ENCODE results near the gene TAC4. TPM values are rescaled to one million over a fixed set of nuclear protein-coding genes. Genes with fewer than 3 reads are reported as not detected.
"Not testable (repeated sequence)": the region's sequence is repeated elsewhere in the genome, so short reads cannot be mapped to it uniquely, and the experiment has no call there.

TAC4 gene
- total RNA-seq, 4 donors from 2014 or later = not detected

DNA sequence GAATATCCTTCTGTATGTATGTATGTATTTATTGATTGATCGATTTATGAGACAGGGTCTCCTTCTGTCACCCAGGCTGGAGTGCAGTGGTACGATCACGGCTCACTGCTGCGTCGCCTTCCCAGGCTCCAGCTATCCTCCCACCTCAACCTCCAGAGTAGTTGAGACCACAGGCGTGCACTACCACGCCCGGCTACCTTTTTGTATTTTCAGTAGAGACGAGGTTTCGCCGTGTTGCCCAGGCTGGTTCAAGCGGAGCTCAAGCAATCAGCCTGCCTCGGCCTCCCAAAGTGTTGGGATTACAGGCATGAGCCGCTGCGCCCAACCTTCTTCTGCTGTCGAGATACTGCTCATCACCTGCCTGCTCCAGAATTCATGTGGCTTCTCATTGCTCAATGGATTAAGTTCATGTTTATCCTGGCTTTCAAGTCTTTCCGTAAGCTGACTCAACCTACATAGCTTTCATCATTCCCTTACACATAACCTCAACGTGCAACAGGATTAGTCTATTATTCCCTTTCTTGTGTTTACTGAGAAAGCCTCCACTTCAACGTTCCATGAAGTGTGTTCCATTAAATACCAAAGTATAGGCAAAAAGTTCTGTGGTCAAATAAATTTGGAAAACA lies 13.6 kb downstream of the TAC4 start:
- H3K4me3 ChIP-seq = no peak overlapping the region
- H3K9me3 ChIP-seq = no peaks in the 10 kb centered on the region
- no peak overlapping the region for H3K27ac ChIP-seq
- H3K27me3 ChIP-seq = no peaks in the 10 kb centered on the region
- TF ChIP-seq EP300 (IDR thresholded peaks at IDR 0.05) (no peak), POLR2A (IDR thresholded peaks at IDR 0.05) (no peak), POLR2AphosphoS5 (IDR thresholded peaks at IDR 0.05) (no peak)
- TF ChIP-seq, protein P1, sequence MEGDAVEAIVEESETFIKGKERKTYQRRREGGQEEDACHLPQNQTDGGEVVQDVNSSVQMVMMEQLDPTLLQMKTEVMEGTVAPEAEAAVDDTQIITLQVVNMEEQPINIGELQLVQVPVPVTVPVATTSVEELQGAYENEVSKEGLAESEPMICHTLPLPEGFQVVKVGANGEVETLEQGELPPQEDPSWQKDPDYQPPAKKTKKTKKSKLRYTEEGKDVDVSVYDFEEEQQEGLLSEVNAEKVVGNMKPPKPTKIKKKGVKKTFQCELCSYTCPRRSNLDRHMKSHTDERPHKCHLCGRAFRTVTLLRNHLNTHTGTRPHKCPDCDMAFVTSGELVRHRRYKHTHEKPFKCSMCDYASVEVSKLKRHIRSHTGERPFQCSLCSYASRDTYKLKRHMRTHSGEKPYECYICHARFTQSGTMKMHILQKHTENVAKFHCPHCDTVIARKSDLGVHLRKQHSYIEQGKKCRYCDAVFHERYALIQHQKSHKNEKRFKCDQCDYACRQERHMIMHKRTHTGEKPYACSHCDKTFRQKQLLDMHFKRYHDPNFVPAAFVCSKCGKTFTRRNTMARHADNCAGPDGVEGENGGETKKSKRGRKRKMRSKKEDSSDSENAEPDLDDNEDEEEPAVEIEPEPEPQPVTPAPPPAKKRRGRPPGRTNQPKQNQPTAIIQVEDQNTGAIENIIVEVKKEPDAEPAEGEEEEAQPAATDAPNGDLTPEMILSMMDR (IDR thresholded peaks at IDR 0.05) = no peak
- H3K4me1 ChIP-seq = peaks cover 0 to 31% (median 0%) of the 10 kb centered on the region in 3 donors
- no peak for ATAC-seq
- H3K36me3 ChIP-seq = peaks cover 0 to 85% of the 10 kb centered on the region in 2 donors
- 96 to 100% methylated on average over 5 to 17 of the region's 19 CpGs for WGBS, 2 donors (ENCODE audit: low coverage in 1 of 2)

- Histone ChIP-seq H3K27ac (no peak overlapping the region), H3K27me3 (no peaks in the 10 kb centered on the region), H3K9me3 (no peaks in the 10 kb centered on the region), H3K36me3 (peaks cover 0 to 85% of the 10 kb centered on the region in 2 donors), H3K4me3 (no peak overlapping the region), H3K4me1 (peaks cover 0 to 43% (median 0%) of the 10 kb centered on the region in 3 donors)
- no peak for TF ChIP-seq POLR2AphosphoS5 (IDR thresholded peaks at IDR 0.05)
- TF ChIP-seq POLR2A (IDR thresholded peaks at IDR 0.05) = no peak
- no peak for ATAC-seq
- WGBS, 2 donors (ENCODE audit: low coverage in 1 of 2) = 52 to 61% methylated on average over 6 to 7 of the region's 7 CpGs
Measured at GRCh38 chr17:49832840-49833599, 14.8 kb downstream of the TAC4 start.

DNA sequence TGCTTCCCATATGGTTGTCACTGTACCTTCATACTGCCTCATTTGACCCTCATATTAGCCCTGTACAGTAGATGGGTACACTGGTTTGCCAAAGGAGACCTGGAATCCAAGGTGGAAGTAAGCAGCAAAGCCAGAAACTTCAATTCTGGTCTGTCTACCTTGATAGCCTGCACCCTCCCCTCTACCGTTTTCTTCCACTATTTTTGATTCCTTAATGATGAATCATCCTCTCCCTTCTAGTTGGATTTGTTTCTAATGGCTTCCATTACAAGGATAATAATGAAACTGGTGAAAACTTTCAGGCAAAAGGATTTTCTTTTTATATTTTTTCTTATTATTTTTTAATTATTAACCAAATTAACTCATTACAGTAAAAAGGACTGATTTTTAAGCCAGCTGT lies 17.3 kb downstream of the TAC4 start:
- Histone ChIP-seq H3K4me1 (peaks cover 0 to 26% (median 0%) of the 10 kb centered on the region in 3 donors), H3K4me3 (no peak overlapping the region), H3K27ac (no peak overlapping the region), H3K36me3 (peaks cover 16 to 94% of the 10 kb centered on the region in 2 donors), H3K27me3 (no peaks in the 10 kb centered on the region), H3K9me3 (no peaks in the 10 kb centered on the region)
- TF ChIP-seq POLR2AphosphoS5 (IDR thresholded peaks at IDR 0.05) (no peak), POLR2A (IDR thresholded peaks at IDR 0.05) (no peak), EP300 (IDR thresholded peaks at IDR 0.05) (no peak)
- TF ChIP-seq, protein P1 (IDR thresholded peaks at IDR 0.05) = no peak
- no peak for ATAC-seq
- 7 to 18% methylated on average over 1 of the region's 1 CpG for WGBS, 2 donors (ENCODE audit: low coverage in 1 of 2)

- no peak for ATAC-seq
- TF ChIP-seq, protein P1 (IDR thresholded peaks at IDR 0.05) = no peak
- H3K27ac ChIP-seq = peak overlapping the region in 2 of 4 donors; percentile 1 to 26
- H3K4me3 ChIP-seq = no peak overlapping the region
- peaks cover 0 to 23% (median 0%) of the 10 kb centered on the region in 3 donors for H3K4me1 ChIP-seq
- H3K27me3 ChIP-seq = no peaks in the 10 kb centered on the region
- WGBS, 2 donors (ENCODE audit: low coverage in 1 of 2) = 88 to 89% methylated on average over 2 of the region's 2 CpGs
- peaks cover 19 to 94% of the 10 kb centered on the region in 2 donors for H3K36me3 ChIP-seq
- no peaks in the 10 kb centered on the region for H3K9me3 ChIP-seq
Measured at GRCh38 chr17:49829026-49829425, 18.8 kb downstream of the TAC4 start.

GRCh38 chr17:49828325-49828724 lies 19.5 kb downstream of the TAC4 start:
- not testable (repeated sequence) for H3K9me3 ChIP-seq, H3K4me3 ChIP-seq, H3K27me3 ChIP-seq
- peak; percentile 60 for ATAC-seq
- Histone ChIP-seq H3K4me1 (peaks cover 0 to 28% (median 0%) of the 10 kb centered on the region in 3 donors), H3K36me3 (peaks cover 19 to 94% of the 10 kb centered on the region in 2 donors), H3K27ac (peak overlapping the region in 2 of 4 donors; percentile 1 to 18)
- WGBS, 2 donors (ENCODE audit: low coverage in 1 of 2) = 0 to 16% methylated on average over 2 of the region's 2 CpGs

- Histone ChIP-seq H3K9me3 (no peaks in the 10 kb centered on the region), H3K36me3 (peaks cover 19 to 94% of the 10 kb centered on the region in 2 donors), H3K27me3 (no peaks in the 10 kb centered on the region), H3K27ac (no peak overlapping the region), H3K4me1 (peaks cover 0 to 53% (median 11%) of the 10 kb centered on the region in 3 donors), H3K4me3 (no peak overlapping the region)
- TF ChIP-seq, protein P1 (IDR thresholded peaks at IDR 0.05) = no peak
- TF ChIP-seq POLR2AphosphoS5 (IDR thresholded peaks at IDR 0.05) (no peak), POLR2A (IDR thresholded peaks at IDR 0.05) (no peak), EP300 (IDR thresholded peaks at IDR 0.05) (no peak)
- ATAC-seq = no peak
- WGBS, 2 donors (ENCODE audit: low coverage in 1 of 2) = 50 to 79% methylated on average over 2 of the region's 2 CpGs
Measured at GRCh38 chr17:49825645-49826044, 22.2 kb downstream of the TAC4 start.

All from gastroesophageal sphincter (tissue), 4 donors.